ENCODE data around the gene PROM1. TPM values are rescaled to one million over a fixed set of nuclear protein-coding genes. Genes with fewer than 3 reads are reported as not detected.

The PROM1 gene
- total RNA-seq, 1 experiment from 2014 or later, result not detected

DNA sequence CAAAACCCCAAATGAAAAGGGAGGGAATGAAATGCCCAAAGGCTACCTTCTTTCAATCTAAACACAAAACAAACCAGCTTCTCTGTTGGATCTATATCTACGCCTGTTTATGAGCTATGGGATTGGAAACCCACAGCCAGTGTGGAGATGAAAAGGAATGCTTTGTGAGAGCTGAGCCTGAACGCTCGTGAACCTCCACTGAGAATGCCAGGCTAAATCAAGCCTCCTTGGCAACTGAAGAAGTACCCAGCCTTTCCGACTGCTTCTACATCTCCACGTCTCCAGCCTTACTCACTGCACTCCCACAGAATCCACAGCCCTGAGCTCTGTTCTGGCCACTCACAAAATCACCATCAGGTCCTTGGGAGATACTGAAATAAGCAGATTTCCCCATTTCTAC lies 31.8 kb downstream of the PROM1 start:
- no TSS peak for BruUV-seq (replicated peaks)
- Histone ChIP-seq H3K4me1 (ENCODE audit: insufficient read depth, low read length) (no peaks in the 10 kb centered on the region), H4K20me1 (ENCODE audit: low read length) (no peaks in the 10 kb centered on the region), H3F3A (ENCODE audit: low read length, unreplicated experiment) (no peaks in the 10 kb centered on the region), H3K9me3 (ENCODE audit: low read length) (no peaks in the 10 kb centered on the region), H3K4me2 (ENCODE audit: low read length) (no peak overlapping the region), H3K9me2 (replicated peaks; ENCODE audit: low read length) (no peaks in the 10 kb centered on the region), H2AFZ (ENCODE audit: low read length) (no peak overlapping the region), H3K9ac (ENCODE audit: low read length) (no peak overlapping the region), H3K27me3 (ENCODE audit: low read length) (peaks cover 14% of the 10 kb centered on the region), H3K27ac (ENCODE audit: low read length) (no peak overlapping the region), H3K4me3 (ENCODE audit: low read length) (no peak overlapping the region), H3K36me3 (ENCODE audit: low read depth, low read length) (no peaks in the 10 kb centered on the region), H3K79me2 (ENCODE audit: low read length) (no peaks in the 10 kb centered on the region)
- CTCF ChIA-PET, result no interaction called here
- POLR2A ChIA-PET (ENCODE audit: unreplicated experiment), result no interaction called here
- DNase-seq (no peak), ATAC-seq (no peak)
- intact Hi-C loops (cut with micrococcal nuclease), result no loop called here
- no peak for TF ChIP-seq EZH2phosphoT487 (IDR thresholded peaks at IDR 0.05; ENCODE audit: borderline replicate concordance, low read length)
- TF ChIP-seq, protein P1, sequence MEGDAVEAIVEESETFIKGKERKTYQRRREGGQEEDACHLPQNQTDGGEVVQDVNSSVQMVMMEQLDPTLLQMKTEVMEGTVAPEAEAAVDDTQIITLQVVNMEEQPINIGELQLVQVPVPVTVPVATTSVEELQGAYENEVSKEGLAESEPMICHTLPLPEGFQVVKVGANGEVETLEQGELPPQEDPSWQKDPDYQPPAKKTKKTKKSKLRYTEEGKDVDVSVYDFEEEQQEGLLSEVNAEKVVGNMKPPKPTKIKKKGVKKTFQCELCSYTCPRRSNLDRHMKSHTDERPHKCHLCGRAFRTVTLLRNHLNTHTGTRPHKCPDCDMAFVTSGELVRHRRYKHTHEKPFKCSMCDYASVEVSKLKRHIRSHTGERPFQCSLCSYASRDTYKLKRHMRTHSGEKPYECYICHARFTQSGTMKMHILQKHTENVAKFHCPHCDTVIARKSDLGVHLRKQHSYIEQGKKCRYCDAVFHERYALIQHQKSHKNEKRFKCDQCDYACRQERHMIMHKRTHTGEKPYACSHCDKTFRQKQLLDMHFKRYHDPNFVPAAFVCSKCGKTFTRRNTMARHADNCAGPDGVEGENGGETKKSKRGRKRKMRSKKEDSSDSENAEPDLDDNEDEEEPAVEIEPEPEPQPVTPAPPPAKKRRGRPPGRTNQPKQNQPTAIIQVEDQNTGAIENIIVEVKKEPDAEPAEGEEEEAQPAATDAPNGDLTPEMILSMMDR (conservative IDR thresholded peaks at IDR 0.05; ENCODE audit: low read depth, low read length), result no peak
- TF ChIP-seq EZH2 (IDR thresholded peaks at IDR 0.05; ENCODE audit: low read length, unreplicated experiment), result no peak

DNA sequence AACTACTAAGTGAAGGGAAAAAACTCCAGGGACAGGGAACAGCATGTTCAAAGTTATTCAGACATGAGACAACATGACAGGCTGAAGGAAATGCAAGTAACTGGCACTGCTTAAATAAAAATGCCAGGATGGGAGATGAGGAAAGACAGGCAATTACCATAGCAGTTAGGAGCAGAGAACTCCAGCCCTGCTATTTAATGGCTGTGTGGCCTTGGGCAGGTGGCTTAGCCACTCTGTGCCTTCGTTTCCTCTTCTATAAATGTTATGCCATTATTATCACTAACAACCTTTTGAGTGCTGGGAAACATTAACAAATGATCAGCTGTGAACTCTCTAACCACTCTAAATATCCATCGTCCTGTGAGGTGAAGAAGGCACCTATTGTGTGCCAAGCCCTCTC lies 32.7 kb downstream of the PROM1 start:
- H3K4me2 ChIP-seq (ENCODE audit: low read length), result no peak overlapping the region
- H3F3A ChIP-seq (ENCODE audit: low read length, unreplicated experiment), result no peaks in the 10 kb centered on the region
- H2AFZ ChIP-seq (ENCODE audit: low read length), result no peak overlapping the region
- ChIA-PET CTCF (interaction anchor here (0.5 kb wide), 1 partner anchor 573 kb away, joined by 3 read pairs; no protein-coding TSS in a partner anchor), POLR2A (ENCODE audit: unreplicated experiment) (no interaction called here)
- H3K4me1 ChIP-seq (ENCODE audit: insufficient read depth, low read length), result no peaks in the 10 kb centered on the region
- H3K79me2 ChIP-seq (ENCODE audit: low read length), result no peaks in the 10 kb centered on the region
- H4K20me1 ChIP-seq (ENCODE audit: low read length), result no peaks in the 10 kb centered on the region
- no peak overlapping the region for H3K4me3 ChIP-seq (ENCODE audit: low read length)
- H3K9ac ChIP-seq (ENCODE audit: low read length), result no peak overlapping the region
- ATAC-seq (no peak), DNase-seq (no peak)
- no peaks in the 10 kb centered on the region for H3K9me2 ChIP-seq (replicated peaks; ENCODE audit: low read length)
- H3K27ac ChIP-seq (ENCODE audit: low read length), result no peak overlapping the region
- BruUV-seq (replicated peaks), result no TSS peak
- TF ChIP-seq, protein P1 (conservative IDR thresholded peaks at IDR 0.05; ENCODE audit: low read depth, low read length), result no peak
- TF ChIP-seq EZH2phosphoT487 (IDR thresholded peaks at IDR 0.05; ENCODE audit: borderline replicate concordance, low read length) (no peak), EZH2 (IDR thresholded peaks at IDR 0.05; ENCODE audit: low read length, unreplicated experiment) (no peak)
- no peaks in the 10 kb centered on the region for H3K36me3 ChIP-seq (ENCODE audit: low read depth, low read length)
- peaks cover 14% of the 10 kb centered on the region for H3K27me3 ChIP-seq (ENCODE audit: low read length)
- no peaks in the 10 kb centered on the region for H3K9me3 ChIP-seq (ENCODE audit: low read length)
- intact Hi-C loops (cut with micrococcal nuclease), result no loop called here

DNA sequence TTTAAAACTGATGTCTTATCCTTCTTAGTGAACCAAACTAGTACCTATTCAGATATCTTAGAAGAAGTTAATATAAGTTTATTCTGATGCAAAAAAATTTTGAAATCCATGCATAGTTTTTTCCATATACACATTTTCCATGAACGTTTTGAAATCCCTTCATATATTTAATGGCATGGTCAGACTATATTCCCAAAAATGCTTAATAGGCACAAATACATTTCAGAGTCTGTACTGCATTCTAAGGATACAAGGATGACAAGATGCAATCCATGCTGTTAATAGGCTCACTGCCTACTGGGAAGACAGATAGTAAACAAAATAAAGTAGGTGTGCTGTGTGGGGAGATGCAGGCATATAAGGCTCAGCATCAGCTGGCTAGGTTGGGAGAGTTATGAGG lies 33.2 kb downstream of the PROM1 start:
- H3K4me1 ChIP-seq (ENCODE audit: insufficient read depth, low read length), result no peaks in the 10 kb centered on the region
- intact Hi-C loops (cut with micrococcal nuclease), result no loop called here
- H3K27me3 ChIP-seq (ENCODE audit: low read length), result peaks cover 14% of the 10 kb centered on the region
- no peak overlapping the region for H3K4me2 ChIP-seq (ENCODE audit: low read length)
- no peak overlapping the region for H3K27ac ChIP-seq (ENCODE audit: low read length)
- H3F3A ChIP-seq (ENCODE audit: low read length, unreplicated experiment), result no peaks in the 10 kb centered on the region
- POLR2A ChIA-PET (ENCODE audit: unreplicated experiment), result no interaction called here
- H3K9ac ChIP-seq (ENCODE audit: low read length), result no peak overlapping the region
- H4K20me1 ChIP-seq (ENCODE audit: low read length), result no peaks in the 10 kb centered on the region
- TF ChIP-seq EZH2 (IDR thresholded peaks at IDR 0.05; ENCODE audit: low read length, unreplicated experiment) (no peak), EZH2phosphoT487 (IDR thresholded peaks at IDR 0.05; ENCODE audit: borderline replicate concordance, low read length) (no peak)
- TF ChIP-seq, protein P1 (conservative IDR thresholded peaks at IDR 0.05; ENCODE audit: low read depth, low read length), result no peak
- H3K9me3 ChIP-seq (ENCODE audit: low read length), result no peaks in the 10 kb centered on the region
- H3K9me2 ChIP-seq (replicated peaks; ENCODE audit: low read length), result no peaks in the 10 kb centered on the region
- DNase-seq (no peak), ATAC-seq (no peak)
- H2AFZ ChIP-seq (ENCODE audit: low read length), result no peak overlapping the region
- H3K36me3 ChIP-seq (ENCODE audit: low read depth, low read length), result no peaks in the 10 kb centered on the region
- CTCF ChIA-PET, result interaction anchor here (0.5 kb wide), 1 partner anchor 573 kb away, joined by 3 read pairs; no protein-coding TSS in a partner anchor
- no peaks in the 10 kb centered on the region for H3K79me2 ChIP-seq (ENCODE audit: low read length)
- BruUV-seq (replicated peaks), result no TSS peak
- H3K4me3 ChIP-seq (ENCODE audit: low read length), result no peak overlapping the region
